ENCODE results near the gene AHCYL2.
"Not testable (repeated sequence)": the region's sequence is repeated elsewhere in the genome, so short reads cannot be mapped to it uniquely, and the experiment has no call there.

AHCYL2 gene

GRCh38 chr7:129388333-129389098 lies 163.7 kb downstream of the AHCYL2 start:
- no peak for DNase-seq

- DNase-seq: no peak
Measured at GRCh38 chr7:129389829-129390228, 165.0 kb downstream of the AHCYL2 start.

GRCh38 chr7:129390314-129390713 lies 165.5 kb downstream of the AHCYL2 start:
- DNase-seq: no peak

GRCh38 chr7:129391546-129392171 lies 166.8 kb downstream of the AHCYL2 start:
- no peak for DNase-seq

GRCh38 chr7:129393255-129393654 lies 168.4 kb downstream of the AHCYL2 start:
- no peak for DNase-seq

- DNase-seq: no peak
Measured at GRCh38 chr7:129394101-129394500, 169.3 kb downstream of the AHCYL2 start.

GRCh38 chr7:129394982-129395914 lies 170.4 kb downstream of the AHCYL2 start:
- DNase-seq: no peak

- peak; percentile 13 for DNase-seq
Measured at GRCh38 chr7:129401228-129401966, 176.6 kb downstream of the AHCYL2 start.

- no peak for DNase-seq
Measured at GRCh38 chr7:129401967-129402860, 177.4 kb downstream of the AHCYL2 start.

- no peak for DNase-seq
Measured at GRCh38 chr7:129405527-129405926, 180.7 kb downstream of the AHCYL2 start.

GRCh38 chr7:129410238-129410637 lies 185.4 kb downstream of the AHCYL2 start:
- not testable (repeated sequence) for DNase-seq

- no peak for DNase-seq
Measured at GRCh38 chr7:129412501-129412900, 187.7 kb downstream of the AHCYL2 start.

- DNase-seq: no peak
Measured at GRCh38 chr7:129417073-129417472, 192.2 kb downstream of the AHCYL2 start.

- DNase-seq: no peak
Measured at GRCh38 chr7:129421717-129422250, 197.0 kb downstream of the AHCYL2 start.

GRCh38 chr7:129422727-129423126 lies 197.9 kb downstream of the AHCYL2 start:
- DNase-seq: no peak

- DNase-seq: peak; percentile 29
Measured at GRCh38 chr7:129423700-129424410, 199.0 kb downstream of the AHCYL2 start.

- DNase-seq: no peak
Measured at GRCh38 chr7:129426482-129426881, 201.7 kb downstream of the AHCYL2 start.

GRCh38 chr7:129427526-129428045 lies 202.8 kb downstream of the AHCYL2 start:
- no peak for DNase-seq

GRCh38 chr7:129431911-129432643 lies 207.2 kb downstream of the AHCYL2 start:
- DNase-seq: no peak

All from fibroblast of upper back skin (primary cell).